ENCODE data around the gene MYO1H.

Gene MYO1H

DNA sequence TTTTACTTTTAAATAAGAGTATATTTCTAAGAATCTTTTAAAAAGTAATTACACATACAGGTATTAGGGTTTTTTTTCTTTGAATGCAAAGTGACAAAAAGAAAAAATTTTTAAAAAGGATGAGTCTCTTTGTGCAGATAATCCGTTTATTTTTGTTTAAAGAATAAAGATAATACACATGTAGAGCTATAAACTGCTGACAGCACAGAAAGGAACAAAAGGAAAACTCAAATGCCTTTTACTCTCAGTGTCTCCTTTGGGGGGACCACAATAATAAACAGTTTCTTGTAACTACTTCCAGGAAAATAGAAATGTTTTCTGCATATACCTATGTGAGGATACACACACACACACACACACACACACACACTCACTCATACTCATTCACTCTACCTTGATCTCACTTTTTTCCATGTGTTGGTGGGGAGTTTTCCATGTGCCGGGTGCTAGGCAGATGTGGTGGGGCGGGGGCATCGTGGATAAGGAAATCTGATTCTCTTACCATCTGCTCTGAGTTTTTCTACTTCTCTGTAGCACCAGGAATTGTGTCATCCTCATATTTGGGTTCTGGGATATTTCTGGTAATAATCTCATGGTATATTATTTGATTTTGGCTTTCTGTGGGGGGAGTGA, 71.3 kb downstream of the MYO1H start:
- no peak for DNase-seq
- Histone ChIP-seq H3K18ac (ENCODE audit: low read length) (no peak overlapping the region), H3K79me1 (ENCODE audit: low read length) (no peaks in the 10 kb centered on the region), H3K9me3 (ENCODE audit: insufficient read depth, low read depth, low read length) (no peaks in the 10 kb centered on the region), H3K4me3 (ENCODE audit: low read depth, low read length) (no peak overlapping the region), H3K36me3 (ENCODE audit: control insufficient read depth in 1 of 2, insufficient read depth in 2 of 2, low read length in 2 of 2) (no peaks in the 10 kb centered on the region), H3K4me2 (ENCODE audit: low read length) (no peak overlapping the region), H4K91ac (ENCODE audit: low read depth, low read length) (no peak overlapping the region), H3K4me1 (ENCODE audit: control insufficient read depth in 1 of 2, insufficient read depth in 2 of 2, low read length in 2 of 2) (no peaks in the 10 kb centered on the region), H3K23ac (ENCODE audit: low read length) (no peak overlapping the region), H3K4ac (ENCODE audit: low read depth, low read length) (no peak overlapping the region), H2BK120ac (ENCODE audit: insufficient read depth, low read length, poor library complexity) (no peak overlapping the region), H3K9ac (ENCODE audit: low read length) (no peak overlapping the region), H4K8ac (ENCODE audit: low read depth, low read length) (no peak overlapping the region), H3K27ac (ENCODE audit: low read depth, low read length) (no peak overlapping the region), H2AFZ (ENCODE audit: insufficient read depth, low read length, poor library complexity) (no peak overlapping the region), H4K12ac (ENCODE audit: low read depth, low read length) (no peak overlapping the region), H2BK12ac (ENCODE audit: low read length) (no peak overlapping the region), H2BK5ac (ENCODE audit: low read depth, low read length, poor library complexity) (no peak overlapping the region), H3K27me3 (ENCODE audit: insufficient read depth, low read length) (no peaks in the 10 kb centered on the region), H2AK5ac (ENCODE audit: low read length) (no peak overlapping the region), H3K79me2 (ENCODE audit: control insufficient read depth, insufficient read depth, low read length, poor library complexity) (no peaks in the 10 kb centered on the region), H3K14ac (ENCODE audit: low read length) (no peak overlapping the region)
- no CpG with 5 or more reads among the region's 4 CpGs for WGBS (ENCODE audit: extremely low coverage, insufficient coverage, insufficient read length)

GRCh38 chr12:109421355-109422087, 73.8 kb downstream of the MYO1H start:
- Histone ChIP-seq H3K18ac (ENCODE audit: low read length) (no peak overlapping the region), H3K4me2 (ENCODE audit: low read length) (no peak overlapping the region), H3K27ac (ENCODE audit: low read depth, low read length) (no peak overlapping the region), H3K27me3 (ENCODE audit: insufficient read depth, low read length) (no peaks in the 10 kb centered on the region), H3K4ac (ENCODE audit: low read depth, low read length) (no peak overlapping the region), H3K9me3 (ENCODE audit: insufficient read depth, low read depth, low read length) (no peaks in the 10 kb centered on the region), H3K9ac (ENCODE audit: low read length) (no peak overlapping the region), H4K91ac (ENCODE audit: low read depth, low read length) (no peak overlapping the region), H3K36me3 (ENCODE audit: control insufficient read depth in 1 of 2, insufficient read depth in 2 of 2, low read length in 2 of 2) (no peaks in the 10 kb centered on the region), H2BK5ac (ENCODE audit: low read depth, low read length, poor library complexity) (no peak overlapping the region), H2BK120ac (ENCODE audit: insufficient read depth, low read length, poor library complexity) (no peak overlapping the region), H3K4me3 (ENCODE audit: low read depth, low read length) (no peak overlapping the region), H2BK12ac (ENCODE audit: low read length) (no peak overlapping the region), H3K4me1 (ENCODE audit: control insufficient read depth in 1 of 2, insufficient read depth in 2 of 2, low read length in 2 of 2) (no peaks in the 10 kb centered on the region), H2AK5ac (ENCODE audit: low read length) (no peak overlapping the region), H3K23ac (ENCODE audit: low read length) (no peak overlapping the region), H3K79me2 (ENCODE audit: control insufficient read depth, insufficient read depth, low read length, poor library complexity) (no peaks in the 10 kb centered on the region), H4K12ac (ENCODE audit: low read depth, low read length) (no peak overlapping the region), H3K79me1 (ENCODE audit: low read length) (no peaks in the 10 kb centered on the region), H2AFZ (ENCODE audit: insufficient read depth, low read length, poor library complexity) (no peak overlapping the region), H4K8ac (ENCODE audit: low read depth, low read length) (no peak overlapping the region), H3K14ac (ENCODE audit: low read length) (no peak overlapping the region)
- DNase-seq = no peak
- WGBS (ENCODE audit: extremely low coverage, insufficient coverage, insufficient read length) = no CpG with 5 or more reads among the region's 8 CpGs

GRCh38 chr12:109422251-109422650, 74.6 kb downstream of the MYO1H start:
- H3K79me1 ChIP-seq (ENCODE audit: low read length) = no peaks in the 10 kb centered on the region
- WGBS (ENCODE audit: extremely low coverage, insufficient coverage, insufficient read length) = no CpG with 5 or more reads among the region's 10 CpGs
- H3K4me2 ChIP-seq (ENCODE audit: low read length) = no peak overlapping the region
- H2BK12ac ChIP-seq (ENCODE audit: low read length) = no peak overlapping the region
- no peak overlapping the region for H3K4ac ChIP-seq (ENCODE audit: low read depth, low read length)
- no peak overlapping the region for H4K8ac ChIP-seq (ENCODE audit: low read depth, low read length)
- no peak overlapping the region for H3K9ac ChIP-seq (ENCODE audit: low read length)
- H2AK5ac ChIP-seq (ENCODE audit: low read length) = no peak overlapping the region
- no peaks in the 10 kb centered on the region for H3K9me3 ChIP-seq (ENCODE audit: insufficient read depth, low read depth, low read length)
- H3K4me1 ChIP-seq (ENCODE audit: control insufficient read depth in 1 of 2, insufficient read depth in 2 of 2, low read length in 2 of 2) = no peaks in the 10 kb centered on the region
- H3K4me3 ChIP-seq (ENCODE audit: low read depth, low read length) = no peak overlapping the region
- no peak overlapping the region for H2BK5ac ChIP-seq (ENCODE audit: low read depth, low read length, poor library complexity)
- no peak overlapping the region for H3K23ac ChIP-seq (ENCODE audit: low read length)
- DNase-seq = no peak
- no peak overlapping the region for H4K91ac ChIP-seq (ENCODE audit: low read depth, low read length)
- no peaks in the 10 kb centered on the region for H3K36me3 ChIP-seq (ENCODE audit: control insufficient read depth in 1 of 2, insufficient read depth in 2 of 2, low read length in 2 of 2)
- no peak overlapping the region for H4K12ac ChIP-seq (ENCODE audit: low read depth, low read length)
- H3K79me2 ChIP-seq (ENCODE audit: control insufficient read depth, insufficient read depth, low read length, poor library complexity) = no peaks in the 10 kb centered on the region
- H3K18ac ChIP-seq (ENCODE audit: low read length) = no peak overlapping the region
- no peak overlapping the region for H3K14ac ChIP-seq (ENCODE audit: low read length)
- no peak overlapping the region for H2BK120ac ChIP-seq (ENCODE audit: insufficient read depth, low read length, poor library complexity)
- no peak overlapping the region for H3K27ac ChIP-seq (ENCODE audit: low read depth, low read length)
- no peaks in the 10 kb centered on the region for H3K27me3 ChIP-seq (ENCODE audit: insufficient read depth, low read length)
- H2AFZ ChIP-seq (ENCODE audit: insufficient read depth, low read length, poor library complexity) = no peak overlapping the region

GRCh38 chr12:109423392-109423791, 75.7 kb downstream of the MYO1H start:
- Histone ChIP-seq H3K4me1 (ENCODE audit: control insufficient read depth in 1 of 2, insufficient read depth in 2 of 2, low read length in 2 of 2) (no peaks in the 10 kb centered on the region), H3K27ac (ENCODE audit: low read depth, low read length) (no peak overlapping the region), H3K36me3 (ENCODE audit: control insufficient read depth in 1 of 2, insufficient read depth in 2 of 2, low read length in 2 of 2) (no peaks in the 10 kb centered on the region), H3K23ac (ENCODE audit: low read length) (no peak overlapping the region), H3K4me3 (ENCODE audit: low read depth, low read length) (no peak overlapping the region), H3K9ac (ENCODE audit: low read length) (no peak overlapping the region), H4K12ac (ENCODE audit: low read depth, low read length) (no peak overlapping the region), H2AFZ (ENCODE audit: insufficient read depth, low read length, poor library complexity) (no peak overlapping the region), H4K8ac (ENCODE audit: low read depth, low read length) (no peak overlapping the region), H2BK120ac (ENCODE audit: insufficient read depth, low read length, poor library complexity) (no peak overlapping the region), H2AK5ac (ENCODE audit: low read length) (no peak overlapping the region), H3K18ac (ENCODE audit: low read length) (no peak overlapping the region), H3K79me1 (ENCODE audit: low read length) (no peaks in the 10 kb centered on the region), H3K4ac (ENCODE audit: low read depth, low read length) (no peak overlapping the region), H3K14ac (ENCODE audit: low read length) (no peak overlapping the region), H3K4me2 (ENCODE audit: low read length) (no peak overlapping the region), H4K91ac (ENCODE audit: low read depth, low read length) (no peak overlapping the region), H3K79me2 (ENCODE audit: control insufficient read depth, insufficient read depth, low read length, poor library complexity) (no peaks in the 10 kb centered on the region), H3K9me3 (ENCODE audit: insufficient read depth, low read depth, low read length) (no peaks in the 10 kb centered on the region), H3K27me3 (ENCODE audit: insufficient read depth, low read length) (no peaks in the 10 kb centered on the region), H2BK12ac (ENCODE audit: low read length) (no peak overlapping the region), H2BK5ac (ENCODE audit: low read depth, low read length, poor library complexity) (no peak overlapping the region)
- no peak for DNase-seq
- WGBS (ENCODE audit: extremely low coverage, insufficient coverage, insufficient read length) = no CpG with 5 or more reads among the region's 9 CpGs

Measured in trophoblast cell (in vitro differentiated cells and primary cell).